Karpas-422 (cell line): ENCODE measurements around the gene CYP27B1. TPM values are rescaled to one million over a fixed set of nuclear protein-coding genes. Genes with fewer than 3 reads are reported as not detected.

Experiments
- DNase-seq: peaks from one replicate; pipeline ENCODE4 v3.0.0-alpha.2; 2015
- H2AFZ ChIP-seq: fragments of 200-600 bp; sonication (generic); 2 replicates; pipeline ENCODE4 v1.6.1; 2014; ENCODE audit warnings: antibody characterized with exemption, low read length, mixed read lengths
- H3K27ac ChIP-seq: fragments of 200-600 bp; sonication (generic); 2 replicates; pipeline ENCODE4 v1.5.1; 2014; ENCODE audit warnings: mild to moderate bottlenecking, low read length, moderate library complexity
- H3K27me3 ChIP-seq: fragments of 200-600 bp; sonication (generic); 2 replicates; pipeline ENCODE4 v1.6.1; 2014; ENCODE audit warnings: low read length, mixed read lengths
- H3K36me3 ChIP-seq: fragments of 200-600 bp; sonication (generic); 2 replicates; pipeline ENCODE4 v1.6.1; 2014; ENCODE audit warnings: low read length, mixed read lengths; ENCODE audit not compliant: insufficient read depth
- H3K4me1 ChIP-seq: fragments of 200-600 bp; sonication (generic); 2 replicates; pipeline ENCODE4 v1.6.1; 2014; ENCODE audit warnings: mild to moderate bottlenecking, low read length, mixed read lengths
- H3K4me2 ChIP-seq: fragments of 200-600 bp; sonication (generic); 2 replicates; pipeline ENCODE4 v1.6.1; 2014; ENCODE audit warnings: low read length, low read depth, mild to moderate bottlenecking; ENCODE audit not compliant: poor library complexity, severe bottlenecking
- H3K4me3 ChIP-seq: fragments of 200-600 bp; sonication (generic); 2 replicates; pipeline ENCODE4 v1.5.1; 2014; ENCODE audit warnings: mild to moderate bottlenecking, antibody characterized with exemption, low read length, mixed read lengths
- H3K79me2 ChIP-seq: fragments of 200-600 bp; sonication (generic); 2 replicates; pipeline ENCODE4 v1.6.1; 2014; ENCODE audit warnings: mild to moderate bottlenecking, low read length, mixed read lengths
- H3K9ac ChIP-seq: fragments of 200-600 bp; sonication (generic); 2 replicates; pipeline ENCODE4 v1.6.0; 2014; ENCODE audit warnings: low read length
- H3K9me2 ChIP-seq: fragments of 200-600 bp; sonication (generic), shearing (Covaris generic); replicated peaks from 2 replicates; pipeline ENCODE4 v1.6.0; 2014; ENCODE audit warnings: mild to moderate bottlenecking, low read length, moderate library complexity; ENCODE audit not compliant: insufficient read depth
- H3K9me3 ChIP-seq: fragments of 300-700, 200-600 bp; sonication (generic); 2 replicates; pipeline ENCODE4 v1.6.1; 2014; ENCODE audit warnings: low read length, mixed read lengths
- H4K20me1 ChIP-seq: fragments of 200-600 bp; sonication (generic); 2 replicates; pipeline ENCODE4 v1.6.1; 2014; ENCODE audit warnings: mild to moderate bottlenecking, antibody characterized with exemption, low read length, low read depth; ENCODE audit not compliant: insufficient read depth
- total RNA-seq: library from RNA; depleted of rRNA; stranded (reverse); fragments of >200 nt; shearing (Covaris generic); gene quantifications from 2 replicates; pipeline ENCODE4 v1.2.3, GENCODE V29; 2014; ENCODE audit warnings: low replicate concordance

Gene CYP27B1
- total RNA-seq, 1 experiment from 2014 or later = 0.86 TPM

GRCh38 chr12:57749061-57749460, 17.8 kb downstream of the CYP27B1 start:
- Histone ChIP-seq H3K4me1 (peaks cover 34% of the 10 kb centered on the region), H3K36me3 (peaks cover 31% of the 10 kb centered on the region), H3K9ac (no peak overlapping the region)

GRCh38 chr12:57746025-57746424, 20.9 kb downstream of the CYP27B1 start:
- no peak overlapping the region for H2AFZ ChIP-seq
- H3K9me3 ChIP-seq = no peaks in the 10 kb centered on the region
- DNase-seq = no peak
- no peak overlapping the region for H3K27ac ChIP-seq
- peaks cover 18% of the 10 kb centered on the region for H3K79me2 ChIP-seq
- no peak overlapping the region for H3K4me3 ChIP-seq
- H3K27me3 ChIP-seq = no peaks in the 10 kb centered on the region
- peaks cover 30% of the 10 kb centered on the region for H3K36me3 ChIP-seq
- H3K9me2 ChIP-seq = no peaks in the 10 kb centered on the region
- peak overlapping the region; percentile 67 for H3K4me2 ChIP-seq
- no peak overlapping the region for H3K9ac ChIP-seq
- H3K4me1 ChIP-seq = peaks cover 36% of the 10 kb centered on the region
- no peaks in the 10 kb centered on the region for H4K20me1 ChIP-seq

More at GRCh38 chr12:57749061-57749460, 17.8 kb downstream of the CYP27B1 start:
- no peak for DNase-seq
- Histone ChIP-seq H2AFZ (no peak overlapping the region), H3K9me3 (no peaks in the 10 kb centered on the region), H3K79me2 (peaks cover 21% of the 10 kb centered on the region), H3K9me2 (no peaks in the 10 kb centered on the region), H3K27ac (no peak overlapping the region), H3K4me2 (no peak overlapping the region), H3K27me3 (no peaks in the 10 kb centered on the region), H3K4me3 (no peak overlapping the region), H4K20me1 (no peaks in the 10 kb centered on the region)

GRCh38 chr12:57745485-57745881, 21.4 kb downstream of the CYP27B1 start:
- DNase-seq = no peak
- no peak overlapping the region for H2AFZ ChIP-seq
- H4K20me1 ChIP-seq = no peaks in the 10 kb centered on the region
- no peaks in the 10 kb centered on the region for H3K9me2 ChIP-seq
- H3K9me3 ChIP-seq = no peaks in the 10 kb centered on the region
- H3K36me3 ChIP-seq = peaks cover 25% of the 10 kb centered on the region
- peak overlapping the region; percentile 67 for H3K4me3 ChIP-seq
- peak overlapping the region; percentile 67 for H3K4me2 ChIP-seq
- peak overlapping the region; percentile 75 for H3K9ac ChIP-seq
- peaks cover 18% of the 10 kb centered on the region for H3K79me2 ChIP-seq
- H3K27me3 ChIP-seq = no peaks in the 10 kb centered on the region
- H3K4me1 ChIP-seq = peaks cover 36% of the 10 kb centered on the region
- H3K27ac ChIP-seq = peak overlapping the region; percentile 51

- Histone ChIP-seq H4K20me1 (no peaks in the 10 kb centered on the region), H3K9ac (peak within 1 kb of the TSS; percentile 75), H3K36me3 (peaks cover 21% of the 10 kb centered on the region), H3K9me2 (no peaks in the 10 kb centered on the region), H3K4me3 (peak within 1 kb of the TSS; percentile 67), H3K79me2 (peaks cover 19% of the 10 kb centered on the region), H3K27ac (peak within 1 kb of the TSS; percentile 51), H3K27me3 (no peaks in the 10 kb centered on the region), H3K4me2 (peak within 1 kb of the TSS; percentile 67), H3K9me3 (no peaks in the 10 kb centered on the region), H2AFZ (no peak within 1 kb of the TSS; the same call in none of the 2 replicates), H3K4me1 (peaks cover 41% of the 10 kb centered on the region)
- DNase-seq = peak; percentile 96
Observed at GRCh38 chr12:57744777-57745484, 21.9 kb downstream of the CYP27B1 start, which contains the start of gene TSPAN31. TSPAN31 (plus strand) TSS chr12:57745039; CDS start chr12:57745155, 116 bp downstream.

GRCh38 chr12:57744194-57744776, 22.6 kb downstream of the CYP27B1 start:
- Histone ChIP-seq H3K4me3 (peak overlapping the region; percentile 67), H3K27ac (peak overlapping the region; percentile 31; the same call in 1 of the 2 replicates)

GRCh38 chr12:57743769-57744168, 23.1 kb downstream of the CYP27B1 start:
- no peak overlapping the region; the same call in 1 of the 2 replicates for H2AFZ ChIP-seq

More at GRCh38 chr12:57744194-57744776, 22.6 kb downstream of the CYP27B1 start:
- H3K79me2 ChIP-seq = peaks cover 25% of the 10 kb centered on the region
- H3K36me3 ChIP-seq = peaks cover 17% of the 10 kb centered on the region
- no peak overlapping the region; the same call in none of the 2 replicates for H2AFZ ChIP-seq
- H3K27me3 ChIP-seq = no peaks in the 10 kb centered on the region
- peak overlapping the region; percentile 64 for H3K4me2 ChIP-seq
- H3K9me2 ChIP-seq = no peaks in the 10 kb centered on the region
- H4K20me1 ChIP-seq = no peaks in the 10 kb centered on the region
- peak; percentile 80 for DNase-seq
- H3K4me1 ChIP-seq = peaks cover 44% of the 10 kb centered on the region
- peak overlapping the region; percentile 62 for H3K9ac ChIP-seq
- no peaks in the 10 kb centered on the region for H3K9me3 ChIP-seq

GRCh38 chr12:57741844-57742738, 24.8 kb downstream of the CYP27B1 start:
- H3K27ac ChIP-seq = peak overlapping the region; percentile 43; the same call in 1 of the 2 replicates
- no peaks in the 10 kb centered on the region for H4K20me1 ChIP-seq
- peak; percentile 90 for DNase-seq
- peak overlapping the region; percentile 78; the same call in 1 of the 2 replicates for H2AFZ ChIP-seq
- H3K36me3 ChIP-seq = peaks cover 2% of the 10 kb centered on the region; the same call in 1 of the 2 replicates
- H3K4me2 ChIP-seq = peak overlapping the region; percentile 72
- H3K79me2 ChIP-seq = peaks cover 30% of the 10 kb centered on the region
- H3K9me2 ChIP-seq = no peaks in the 10 kb centered on the region
- peak overlapping the region; percentile 83 for H3K4me3 ChIP-seq
- H3K4me1 ChIP-seq = peaks cover 44% of the 10 kb centered on the region
- no peaks in the 10 kb centered on the region for H3K27me3 ChIP-seq
- H3K9me3 ChIP-seq = no peaks in the 10 kb centered on the region
- H3K9ac ChIP-seq = peak overlapping the region; percentile 82

More at GRCh38 chr12:57743769-57744168, 23.1 kb downstream of the CYP27B1 start:
- Histone ChIP-seq H3K4me3 (peak overlapping the region; percentile 67), H3K79me2 (peaks cover 30% of the 10 kb centered on the region), H3K27me3 (no peaks in the 10 kb centered on the region), H3K36me3 (peaks cover 12% of the 10 kb centered on the region), H3K4me2 (peak overlapping the region; percentile 64), H3K9ac (peak overlapping the region; percentile 62), H3K4me1 (peaks cover 44% of the 10 kb centered on the region), H3K9me2 (no peaks in the 10 kb centered on the region), H4K20me1 (no peaks in the 10 kb centered on the region), H3K27ac (peak overlapping the region; percentile 31; the same call in 1 of the 2 replicates), H3K9me3 (no peaks in the 10 kb centered on the region)
- DNase-seq = no peak
